HEK293 (cell line): ENCODE results near the gene BCAT1.

ENCODE experiments used
- CTCF ChIA-PET: fragments of 350-600 bp; formaldehyde crosslinking; extraction: SDS; loops from one replicate; lab custom pipeline; 2021; ENCODE audit warnings: antibody characterized with exemption; lab: Yijun Ruan, JAX
- POLR2A ChIA-PET: fragments of 300-600 bp; formaldehyde crosslinking; extraction: SDS; loops from one replicate; lab custom pipeline; 2020; ENCODE audit warnings: antibody characterized with exemption, inconsistent platforms; lab: Yijun Ruan, JAX
- H3K27ac ChIP-seq: fragments of 200-500 bp; sonication (Bioruptor generic); 2 replicates; pipeline ENCODE4 v1.5.1; 2014; ENCODE audit warnings: low read depth, low read length, control low read depth, inconsistent platforms; ENCODE audit errors: extremely low read depth
- H3K36me3 ChIP-seq, 2 experiments: fragments of 200-500 bp in 1 of 2; sonication (Bioruptor generic) in 1 of 2; 1 replicate in 1 of 2; 2 replicates in 1 of 2; pipeline ENCODE4 v1.5.1; 2014 to 2017; ENCODE audit warnings: inconsistent platforms in 2 of 2, low read length in 2 of 2; ENCODE audit not compliant: control insufficient read depth in 2 of 2, insufficient read depth in 1 of 2
- H3K4me1 ChIP-seq: fragments of 200-500 bp; sonication (Bioruptor generic); 2 replicates; pipeline ENCODE4 v1.5.1; 2014; ENCODE audit warnings: mild to moderate bottlenecking, low read length, inconsistent platforms; ENCODE audit not compliant: control insufficient read depth, insufficient read depth
- H3K4me3 ChIP-seq: 2 replicates; pipeline ENCODE4 v1.5.1; 2011; ENCODE audit warnings: low read depth, mild to moderate bottlenecking, control low read depth, low read length, moderate library complexity
- H3K9me3 ChIP-seq: fragments of 200-500 bp; sonication (Bioruptor generic); 2 replicates; pipeline ENCODE4 v1.5.1; 2014; ENCODE audit warnings: low read depth, low read length, inconsistent platforms; ENCODE audit not compliant: control insufficient read depth, insufficient read depth
- HOXC10 ChIP-seq: sonication (generic); formaldehyde crosslinking; IDR thresholded peaks from 2 replicates; pipeline ENCODE4 v1.8.1; 2023; ENCODE audit warnings: mild to moderate bottlenecking, missing genetic modification reagents
- IKZF3 ChIP-seq: fragments of 450-650 bp; IDR thresholded peaks from 2 replicates; pipeline ENCODE4 v1.5.0; 2018; ENCODE audit warnings: missing biosample characterization, mild to moderate bottlenecking, missing genetic modification characterization, moderate library complexity
- KLF10 ChIP-seq: fragments of 450-650 bp; IDR thresholded peaks from 2 replicates; pipeline ENCODE4 v1.5.1; 2018; ENCODE audit warnings: missing biosample characterization, mild to moderate bottlenecking, missing genetic modification characterization
- MZF1 ChIP-seq: fragments of 450-650 bp; formaldehyde crosslinking; IDR thresholded peaks from 2 replicates; pipeline ENCODE4 v1.5.1; 2017; ENCODE audit warnings: missing biosample characterization, missing genetic modification characterization, borderline replicate concordance
- PRDM1 ChIP-seq: fragments of 450-650 bp; formaldehyde crosslinking; IDR thresholded peaks from 2 replicates; pipeline ENCODE4; 2016; ENCODE audit warnings: missing biosample characterization, missing genetic modification characterization
- REST ChIP-seq: fragments of 450-650 bp; formaldehyde crosslinking; IDR thresholded peaks from 2 replicates; pipeline ENCODE4 v1.5.1; 2016; ENCODE audit warnings: missing biosample characterization, missing genetic modification characterization
- SCRT2 ChIP-seq: fragments of 450-650 bp; formaldehyde crosslinking; IDR thresholded peaks from 2 replicates; pipeline ENCODE4 v1.5.1; 2016; ENCODE audit warnings: missing biosample characterization, missing genetic modification characterization
- YY2 ChIP-seq: fragments of 450-650 bp; formaldehyde crosslinking; IDR thresholded peaks from 2 replicates; pipeline ENCODE4 v1.5.1; 2016; ENCODE audit warnings: missing biosample characterization, missing genetic modification characterization
- ZBTB10 ChIP-seq: fragments of 450-650 bp; formaldehyde crosslinking; IDR thresholded peaks from 2 replicates; pipeline ENCODE4 v1.5.1; 2016; ENCODE audit warnings: missing biosample characterization, missing genetic modification characterization
- ZBTB44 ChIP-seq: fragments of 450-650 bp; IDR thresholded peaks from 2 replicates; pipeline ENCODE4 v1.5.1; 2018; ENCODE audit warnings: missing biosample characterization, mild to moderate bottlenecking, missing genetic modification characterization
- ZEB2 ChIP-seq: fragments of 450-650 bp; formaldehyde crosslinking; IDR thresholded peaks from 2 replicates; pipeline ENCODE4 v1.5.1; 2016; ENCODE audit warnings: missing biosample characterization, missing genetic modification characterization
- ZNF10 ChIP-seq: fragments of 450-650 bp; formaldehyde crosslinking; IDR thresholded peaks from 2 replicates; pipeline ENCODE4 v1.5.1; 2017; ENCODE audit warnings: missing biosample characterization, missing genetic modification characterization
- ZNF114 ChIP-seq: fragments of 450-650 bp; formaldehyde crosslinking; IDR thresholded peaks from 2 replicates; pipeline ENCODE4 v1.5.0; 2017; ENCODE audit warnings: missing biosample characterization, missing genetic modification characterization
- ZNF211 ChIP-seq: fragments of 450-650 bp; formaldehyde crosslinking; IDR thresholded peaks from 2 replicates; pipeline ENCODE4 v1.5.1; 2016; ENCODE audit warnings: low read depth, missing biosample characterization, missing genetic modification characterization
- ZNF292 ChIP-seq: fragments of 450-650 bp; formaldehyde crosslinking; IDR thresholded peaks from 2 replicates; pipeline ENCODE4 v1.5.1; 2016; ENCODE audit warnings: low read depth, missing biosample characterization, missing genetic modification characterization, borderline replicate concordance
- ZNF518A ChIP-seq: fragments of 450-650 bp; formaldehyde crosslinking; conservative IDR thresholded peaks from 2 replicates; pipeline ENCODE4 v1.5.1; 2016; ENCODE audit warnings: low read depth, missing biosample characterization, missing genetic modification characterization
- ZNF521 ChIP-seq: fragments of 450-650 bp; formaldehyde crosslinking; IDR thresholded peaks from 2 replicates; pipeline ENCODE4 v1.5.1; 2017; ENCODE audit warnings: missing biosample characterization, mild to moderate bottlenecking, missing genetic modification characterization
- ZNF548 ChIP-seq: fragments of 450-650 bp; formaldehyde crosslinking; IDR thresholded peaks from 2 replicates; pipeline ENCODE4 v1.5.1; 2016; ENCODE audit warnings: missing biosample characterization, missing genetic modification characterization
- ZNF549 ChIP-seq: fragments of 450-650 bp; IDR thresholded peaks from 2 replicates; pipeline ENCODE4 v1.5.1; 2018; ENCODE audit warnings: missing biosample characterization, missing genetic modification characterization, mild to moderate bottlenecking, inconsistent platforms, moderate library complexity
- ZNF596 ChIP-seq: fragments of 450-650 bp; IDR thresholded peaks from 2 replicates; pipeline ENCODE4 v1.5.0; 2018; ENCODE audit warnings: missing biosample characterization, mild to moderate bottlenecking, missing genetic modification characterization, moderate library complexity
- ZNF621 ChIP-seq: fragments of 450-650 bp; formaldehyde crosslinking; IDR thresholded peaks from 2 replicates; pipeline ENCODE4 v1.5.1; 2017; ENCODE audit warnings: missing biosample characterization, missing genetic modification characterization
- ZNF76 ChIP-seq: fragments of 450-650 bp; formaldehyde crosslinking; IDR thresholded peaks from 2 replicates; pipeline ENCODE4; 2016; ENCODE audit warnings: low read depth, missing biosample characterization, missing genetic modification characterization, borderline replicate concordance

The BCAT1 gene

GRCh38 chr12:24850496-24850895 lies 98.4 kb downstream of the BCAT1 start:
- no peak overlapping the region for H3K27ac ChIP-seq
- TF ChIP-seq HOXC10 (CRISPR knock-in tag) = no peak
- no peak for TF ChIP-seq ZBTB44 (tag by site-specific recombination)
- no peak for TF ChIP-seq ZNF518A (tag by site-specific recombination)
- TF ChIP-seq ZNF292 = no peak
- no peak for TF ChIP-seq ZNF548 (tag by site-specific recombination)
- no peak for TF ChIP-seq YY2 (tag by site-specific recombination)
- no peak for TF ChIP-seq ZEB2
- no peak for TF ChIP-seq PRDM1 (tag by site-specific recombination)
- no peak for TF ChIP-seq ZNF10 (tag by site-specific recombination)
- no peak for TF ChIP-seq ZNF521 (tag by site-specific recombination)
- TF ChIP-seq MZF1 = no peak
- no peak for TF ChIP-seq REST (tag by site-specific recombination)
- no peak for TF ChIP-seq ZNF596 (tag by site-specific recombination)
- no peak for TF ChIP-seq ZNF549
- TF ChIP-seq ZNF76 (tag by site-specific recombination) = no peak
- no peak for TF ChIP-seq KLF10
- H3K9me3 ChIP-seq = no peaks in the 10 kb centered on the region
- ChIA-PET POLR2A (no interaction called here), CTCF (interaction anchor here (0.5 to 3.1 kb wide), 3 partner anchors 11 to 102 kb away, joined by 4 to 16 read pairs (median 4); no protein-coding TSS in a partner anchor)
- no peak overlapping the region for H3K4me3 ChIP-seq
- no peaks in the 10 kb centered on the region for H3K36me3 ChIP-seq
- no peaks in the 10 kb centered on the region for H3K4me1 ChIP-seq

GRCh38 chr12:24848941-24849477 lies 99.9 kb downstream of the BCAT1 start:
- Histone ChIP-seq H3K4me3 (no peak overlapping the region), H3K36me3 (no peaks in the 10 kb centered on the region), H3K27ac (no peak overlapping the region), H3K4me1 (no peaks in the 10 kb centered on the region), H3K9me3 (no peaks in the 10 kb centered on the region)
- CTCF ChIA-PET = interaction anchor here (0.6 kb wide), 1 partner anchor 246 kb away, joined by 3 read pairs; no protein-coding TSS in a partner anchor
- POLR2A ChIA-PET = no interaction called here
- TF ChIP-seq ZNF621 (no peak), SCRT2 (tag by site-specific recombination) (no peak), KLF10 (no peak), ZBTB10 (tag by site-specific recombination) (no peak), IKZF3 (tag by site-specific recombination) (no peak), ZNF114 (tag by site-specific recombination) (no peak), ZNF211 (tag by site-specific recombination) (no peak)
